ENCODE measurements around the gene BLOC1S4. TPM values are rescaled to one million over a fixed set of nuclear protein-coding genes. Genes with fewer than 3 reads are reported as not detected.

The BLOC1S4 gene
- total and polyA plus RNA-seq, 4 donors = 4.9 to 7.7 (median 5.4) TPM

- no peak for DNase-seq (ENCODE audit: low spot score)
- H3K9me3 ChIP-seq (ENCODE audit: control insufficient read depth in 4 of 4, low read length in 3 of 4) = no peaks in the 10 kb centered on the region
- H3K36me3 ChIP-seq (ENCODE audit: control insufficient read depth in 4 of 4, insufficient read depth in 3 of 4, low read depth in 1 of 4, low read length in 3 of 4) = peaks cover 0 to 6% (median 2%) of the 10 kb centered on the region in 4 donors
- H3K4me1 ChIP-seq (ENCODE audit: control insufficient read depth in 4 of 4, insufficient read depth in 4 of 4, low read length in 3 of 4) = peaks cover 5 to 14% (median 8%) of the 10 kb centered on the region in 4 donors
- no peak overlapping the region for H3K4me3 ChIP-seq (ENCODE audit: low read depth in 1 of 3, low read length in 3 of 3)
- 91% methylated on average over 13 of the region's 13 CpGs for WGBS
- H3K27ac ChIP-seq (ENCODE audit: low read depth in 1 of 2, low read length in 2 of 2) = no peak overlapping the region
- H3K9ac ChIP-seq (ENCODE audit: low read depth in 1 of 2, low read length in 2 of 2) = no peak overlapping the region
- H3K27me3 ChIP-seq (ENCODE audit: control insufficient read depth in 4 of 4, insufficient read depth in 4 of 4, low read length in 3 of 4) = no peaks in the 10 kb centered on the region
- no peak for TF ChIP-seq EGR1 (IDR thresholded peaks at IDR 0.05; ENCODE audit: low read depth in 2 of 2)
- peak; percentile 20 for TF ChIP-seq CTCF (IDR thresholded peaks at IDR 0.05; ENCODE audit: low read depth, low read length, missing input control)
- no peak for TF ChIP-seq YY1 (IDR thresholded peaks at IDR 0.05)
- no peak for TF ChIP-seq ATF3 (IDR thresholded peaks at IDR 0.05)
- TF ChIP-seq RAD21 (IDR thresholded peaks at IDR 0.05) = peak in 1 of 2 donors; percentile 34
- no peak for TF ChIP-seq TAF1 (conservative IDR thresholded peaks at IDR 0.05)
- no peak for TF ChIP-seq GABPA (IDR thresholded peaks at IDR 0.05 in 1 of 2, conservative IDR thresholded peaks at IDR 0.05 in 1 of 2)
- no peak for TF ChIP-seq HNF4A (conservative IDR thresholded peaks at IDR 0.05)
These were observed 14.6 kb upstream of the BLOC1S4 start for GRCh38 chr4:6701371-6701770.

- TF ChIP-seq NR2F2 (IDR thresholded peaks at IDR 0.05) (no peak), FOXA1 (IDR thresholded peaks at IDR 0.05) (no peak), REST (IDR thresholded peaks at IDR 0.05) (no peak), ATF3 (IDR thresholded peaks at IDR 0.05) (no peak)
- H3K4me1 ChIP-seq (ENCODE audit: control insufficient read depth in 4 of 4, insufficient read depth in 4 of 4, low read length in 3 of 4) = peaks cover 10 to 23% (median 17%) of the 10 kb centered on the region in 4 donors
- no peak overlapping the region for H3K27ac ChIP-seq (ENCODE audit: low read depth in 1 of 2, low read length in 2 of 2)
These were observed 13.2 kb upstream of the BLOC1S4 start for GRCh38 chr4:6702761-6703160.

GRCh38 chr4:6703786-6704185, 12.2 kb upstream of the BLOC1S4 start:
- H3K36me3 ChIP-seq (ENCODE audit: control insufficient read depth in 4 of 4, insufficient read depth in 3 of 4, low read depth in 1 of 4, low read length in 3 of 4) = peaks cover 0 to 6% (median 2%) of the 10 kb centered on the region in 4 donors
- H3K27me3 ChIP-seq (ENCODE audit: control insufficient read depth in 4 of 4, insufficient read depth in 4 of 4, low read length in 3 of 4) = no peaks in the 10 kb centered on the region
- peaks cover 10 to 33% (median 26%) of the 10 kb centered on the region in 4 donors for H3K4me1 ChIP-seq (ENCODE audit: control insufficient read depth in 4 of 4, insufficient read depth in 4 of 4, low read length in 3 of 4)
- WGBS = 62% methylated on average over 3 of the region's 3 CpGs
- H3K4me3 ChIP-seq (ENCODE audit: low read depth in 1 of 3, low read length in 3 of 3) = no peak overlapping the region
- H3K9ac ChIP-seq (ENCODE audit: low read depth in 1 of 2, low read length in 2 of 2) = no peak overlapping the region
- TF ChIP-seq RXRA (IDR thresholded peaks at IDR 0.05) (peak in 1 of 2 donors; percentile 24), EGR1 (IDR thresholded peaks at IDR 0.05; ENCODE audit: low read depth in 2 of 2) (no peak), JUND (IDR thresholded peaks at IDR 0.05) (no peak)
- DNase-seq (ENCODE audit: low spot score) = no peak
- H3K27ac ChIP-seq (ENCODE audit: low read depth in 1 of 2, low read length in 2 of 2) = no peak overlapping the region
- no peaks in the 10 kb centered on the region for H3K9me3 ChIP-seq (ENCODE audit: control insufficient read depth in 4 of 4, low read length in 3 of 4)

More at GRCh38 chr4:6702761-6703160, 13.2 kb upstream of the BLOC1S4 start:
- Histone ChIP-seq H3K9me3 (ENCODE audit: control insufficient read depth in 4 of 4, low read length in 3 of 4) (no peaks in the 10 kb centered on the region), H3K4me3 (ENCODE audit: low read depth in 1 of 3, low read length in 3 of 3) (no peak overlapping the region), H3K9ac (ENCODE audit: low read depth in 1 of 2, low read length in 2 of 2) (no peak overlapping the region), H3K27me3 (ENCODE audit: control insufficient read depth in 4 of 4, insufficient read depth in 4 of 4, low read length in 3 of 4) (no peaks in the 10 kb centered on the region), H3K36me3 (ENCODE audit: control insufficient read depth in 4 of 4, insufficient read depth in 3 of 4, low read depth in 1 of 4, low read length in 3 of 4) (peaks cover 0 to 6% (median 2%) of the 10 kb centered on the region in 4 donors)
- WGBS = 0% methylated on average over 1 of the region's 1 CpG
- DNase-seq (ENCODE audit: low spot score) = no peak
